HG02642 (cell line): ENCODE data around the gene ADGRE1.

ENCODE experiments used
- ATAC-seq: cut with Tn5 transposase; IDR thresholded peaks from one replicate; pipeline ENCODE4 v1.9.1; 2021; ENCODE audit warnings: mild to moderate bottlenecking; ENCODE audit not compliant: unreplicated experiment, poor library complexity

Gene ADGRE1

GRCh38 chr19:6948884-6949283 lies 61.5 kb downstream of the ADGRE1 start:
- no peak for ATAC-seq

GRCh38 chr19:6952956-6953355 lies 65.6 kb downstream of the ADGRE1 start:
- ATAC-seq, result no peak

- ATAC-seq, result no peak
Observed at GRCh38 chr19:6955082-6955481, 67.7 kb downstream of the ADGRE1 start.

- ATAC-seq, result no peak
Observed at GRCh38 chr19:6956573-6956972, 69.2 kb downstream of the ADGRE1 start.

- no peak for ATAC-seq
Observed at GRCh38 chr19:6958791-6959190, 71.4 kb downstream of the ADGRE1 start.

- no peak for ATAC-seq
Observed at GRCh38 chr19:6963244-6963852, 76.0 kb downstream of the ADGRE1 start.

GRCh38 chr19:6963937-6964336 lies 76.6 kb downstream of the ADGRE1 start:
- ATAC-seq, result no peak

- ATAC-seq, result no peak
Observed at GRCh38 chr19:6967967-6968366, 80.6 kb downstream of the ADGRE1 start.

GRCh38 chr19:6969490-6969889 lies 82.1 kb downstream of the ADGRE1 start:
- no peak for ATAC-seq

GRCh38 chr19:6970021-6970420 lies 82.6 kb downstream of the ADGRE1 start:
- ATAC-seq, result no peak

- ATAC-seq, result no peak
Observed at GRCh38 chr19:6970443-6970842, 83.1 kb downstream of the ADGRE1 start.

- ATAC-seq, result no peak
Observed at GRCh38 chr19:6971366-6971765, 84.0 kb downstream of the ADGRE1 start.

GRCh38 chr19:6976197-6976596 lies 88.8 kb downstream of the ADGRE1 start:
- ATAC-seq, result no peak

GRCh38 chr19:6979399-6979798 lies 92.0 kb downstream of the ADGRE1 start:
- ATAC-seq, result no peak

GRCh38 chr19:6983448-6983847 lies 96.1 kb downstream of the ADGRE1 start:
- ATAC-seq, result no peak

- ATAC-seq, result no peak
Observed at GRCh38 chr19:6987850-6988249, 100.5 kb downstream of the ADGRE1 start.

- no peak for ATAC-seq
Observed at GRCh38 chr19:6988257-6988656, 100.9 kb downstream of the ADGRE1 start.
